ENCODE results near the gene TADA1.

- TF ChIP-seq CTCF (conservative IDR thresholded peaks at IDR 0.05; ENCODE audit: low read depth, low read length) (no peak), EZH2 (IDR thresholded peaks at IDR 0.05; ENCODE audit: low read length, unreplicated experiment) (no peak)
Measured at GRCh38 chr1:166924823-166925541, 48.9 kb upstream of the TADA1 start.
